IMR-90 (cell line): ENCODE measurements around the gene RAPGEF2. TPM values are rescaled to one million over a fixed set of nuclear protein-coding genes. Genes with fewer than 3 reads are reported as not detected.

Source experiments
- ATAC-seq: fragments of 200-7000 bp; cut with Tn5 transposase; 2 replicates; pipeline ENCODE4 v1.9.1; 2020; ENCODE audit warnings: low read depth, mild to moderate bottlenecking, moderate library complexity
- BruUV-seq: library from RNA; stranded (reverse); fragments of 400-500 nt; replicated peaks from 2 replicates; lab custom pipeline; 2021; lab: Mats Ljungman, UMichigan
- CTCF ChIA-PET: fragments of 300-600 bp; formaldehyde crosslinking; extraction: SDS; loops from one replicate; lab custom pipeline; 2021; ENCODE audit warnings: antibody characterized with exemption; lab: Yijun Ruan, JAX
- POLR2A ChIA-PET: fragments of 300-600 bp; sonication (Branson Sonifier 250); formaldehyde crosslinking; loops from one replicate; lab custom pipeline; 2022; ENCODE audit warnings: antibody characterized with exemption; ENCODE audit not compliant: unreplicated experiment; lab: Charles Lee
- DNase-seq: peaks from one replicate; pipeline ENCODE4 v3.0.0; 2013
- H2AFZ ChIP-seq: replicated peaks from 2 replicates; pipeline ENCODE3; 2013; ENCODE audit warnings: low read length, mild to moderate bottlenecking; ENCODE audit not compliant: poor library complexity
- H2AK5ac ChIP-seq: 2 replicates; pipeline ENCODE4 v1.6.1; 2013; ENCODE audit warnings: low read depth, low read length, inconsistent platforms
- H2AK9ac ChIP-seq: replicated peaks from 2 replicates; pipeline ENCODE3; 2013; ENCODE audit warnings: mild to moderate bottlenecking, low read depth, low read length, moderate library complexity; ENCODE audit not compliant: poor library complexity
- H2BK120ac ChIP-seq: 2 replicates; pipeline ENCODE4 v1.6.1; 2013; ENCODE audit warnings: low read depth, low read length, inconsistent platforms
- H2BK15ac ChIP-seq: 3 replicates; pipeline ENCODE4 v1.6.1; 2013; ENCODE audit warnings: low read depth, low read length, inconsistent platforms
- H2BK20ac ChIP-seq: 2 replicates; pipeline ENCODE4 v1.6.1; 2013; ENCODE audit warnings: low read depth, mild to moderate bottlenecking, inconsistent platforms, low read length, moderate library complexity
- H2BK5ac ChIP-seq: 2 replicates; pipeline ENCODE4 v1.6.1; 2013; ENCODE audit warnings: mild to moderate bottlenecking, low read depth, low read length, inconsistent platforms; ENCODE audit not compliant: poor library complexity, severe bottlenecking
- H3K14ac ChIP-seq: replicated peaks from 2 replicates; pipeline ENCODE4 v1.6.1; 2013; ENCODE audit warnings: low read depth, low read length, inconsistent platforms
- H3K18ac ChIP-seq: 2 replicates; pipeline ENCODE4 v1.6.1; 2013; ENCODE audit warnings: low read depth, low read length, control low read depth
- H3K23ac ChIP-seq: 2 replicates; pipeline ENCODE4 v1.6.1; 2013; ENCODE audit warnings: low read depth, low read length, inconsistent platforms
- H3K27ac ChIP-seq: 2 replicates; pipeline ENCODE4 v1.5.1; 2013; ENCODE audit warnings: mild to moderate bottlenecking, control low read depth, low read length; ENCODE audit not compliant: insufficient read depth
- H3K27me3 ChIP-seq: 2 replicates; pipeline ENCODE4 v1.6.1; 2013; ENCODE audit warnings: low read length; ENCODE audit not compliant: control insufficient read depth, insufficient read depth
- H3K36me3 ChIP-seq: 2 replicates; pipeline ENCODE4 v1.6.1; 2013; ENCODE audit warnings: low read length, mixed read lengths; ENCODE audit not compliant: control insufficient read depth, insufficient read depth
- H3K4ac ChIP-seq: 2 replicates; pipeline ENCODE4 v1.6.1; 2013; ENCODE audit warnings: low read depth, low read length, inconsistent platforms
- H3K4me1 ChIP-seq: 2 replicates; pipeline ENCODE4 v1.6.1; 2013; ENCODE audit warnings: low read length, mixed read lengths; ENCODE audit not compliant: control insufficient read depth, insufficient read depth
- H3K4me2 ChIP-seq: 2 replicates; pipeline ENCODE4 v1.6.1; 2013; ENCODE audit warnings: low read depth, mild to moderate bottlenecking, control low read depth, low read length, moderate library complexity
- H3K4me3 ChIP-seq: 2 replicates; pipeline ENCODE4 v1.5.1; 2013; ENCODE audit warnings: low read depth, mild to moderate bottlenecking, control low read depth, low read length, moderate library complexity; ENCODE audit not compliant: insufficient read depth
- H3K56ac ChIP-seq: 2 replicates; pipeline ENCODE4 v1.6.1; 2013; ENCODE audit warnings: low read length, inconsistent platforms; ENCODE audit not compliant: insufficient read depth; ENCODE audit errors: extremely low read depth
- H3K79me1 ChIP-seq, 2 experiments: 2 replicates each; pipeline ENCODE4 v1.6.1; 2013; ENCODE audit warnings: low read length in 2 of 2, inconsistent platforms in 1 of 2, low read depth in 1 of 2
- H3K9ac ChIP-seq: 2 replicates; pipeline ENCODE4 v1.6.1; 2013; ENCODE audit warnings: low read depth, low read length, control low read depth
- H3K9me1 ChIP-seq: 2 replicates; pipeline ENCODE4 v1.6.1; 2013; ENCODE audit warnings: low read length, inconsistent platforms; ENCODE audit not compliant: insufficient read depth
- H3K9me3 ChIP-seq: 2 replicates; pipeline ENCODE4 v1.6.1; 2013; ENCODE audit warnings: low read length; ENCODE audit not compliant: control insufficient read depth, insufficient read depth
- H4K20me1 ChIP-seq: 2 replicates; pipeline ENCODE4 v1.6.1; 2013; ENCODE audit warnings: low read length, inconsistent platforms; ENCODE audit not compliant: insufficient read depth
- H4K5ac ChIP-seq: 2 replicates; pipeline ENCODE4 v1.6.1; 2013; ENCODE audit warnings: mild to moderate bottlenecking, low read depth, low read length, control low read depth
- H4K8ac ChIP-seq, 2 experiments: 2 replicates each; pipeline ENCODE4 v1.6.1; 2013; ENCODE audit warnings: low read depth in 2 of 2, low read length in 2 of 2, control low read depth in 1 of 2, inconsistent platforms in 1 of 2
- H4K91ac ChIP-seq: 2 replicates; pipeline ENCODE4 v1.6.1; 2013; ENCODE audit warnings: low read depth, low read length, inconsistent platforms; ENCODE audit not compliant: insufficient read depth
- BHLHE40 ChIP-seq: fragments of 150-350 bp; IDR thresholded peaks from 2 replicates; pipeline ENCODE4 v1.6.1; 2016; ENCODE audit warnings: mild to moderate bottlenecking, low read depth, low read length
- CEBPB ChIP-seq: IDR thresholded peaks from 2 replicates; pipeline ENCODE4 v1.6.1; 2012; ENCODE audit warnings: low read depth, low read length, improper control_type of control experiment
- CHD1 ChIP-seq: IDR thresholded peaks from 2 replicates; pipeline ENCODE4 v1.6.1; 2012; ENCODE audit warnings: low read depth, low read length, improper control_type of control experiment
- FOS ChIP-seq: fragments of 150-350 bp; IDR thresholded peaks from 2 replicates; pipeline ENCODE4 v1.6.1; 2016; ENCODE audit warnings: low read depth, low read length
- MAFK ChIP-seq: IDR thresholded peaks from 2 replicates; pipeline ENCODE4 v1.6.1; 2012; ENCODE audit warnings: low read depth, low read length, improper control_type of control experiment
- MAZ ChIP-seq: IDR thresholded peaks from 2 replicates; pipeline ENCODE4 v1.6.1; 2012; ENCODE audit warnings: low read depth, mild to moderate bottlenecking, low read length, improper control_type of control experiment, moderate library complexity, borderline replicate concordance
- MXI1 ChIP-seq: IDR thresholded peaks from 2 replicates; pipeline ENCODE4 v1.6.1; 2012; ENCODE audit warnings: low read depth, mild to moderate bottlenecking, low read length, moderate library complexity, borderline replicate concordance
- NFE2L2 ChIP-seq: fragments of 150-350 bp; IDR thresholded peaks from 2 replicates; pipeline ENCODE4 v1.6.1; 2016; ENCODE audit warnings: low read depth, mild to moderate bottlenecking, low read length
- POLR2A ChIP-seq: IDR thresholded peaks from 2 replicates; pipeline ENCODE4 v1.6.1; 2012; ENCODE audit warnings: mild to moderate bottlenecking, low read depth, low read length
- RAD21 ChIP-seq: IDR thresholded peaks from 2 replicates; pipeline ENCODE4 v1.6.1; 2012; ENCODE audit warnings: low read length, improper control_type of control experiment
- RCOR1 ChIP-seq: IDR thresholded peaks from 2 replicates; pipeline ENCODE4 v1.6.1; 2012; ENCODE audit warnings: mild to moderate bottlenecking, low read length, improper control_type of control experiment; ENCODE audit not compliant: insufficient replicate concordance
- RFX5 ChIP-seq: IDR thresholded peaks from 2 replicates; pipeline ENCODE4 v1.8.0; 2012; ENCODE audit warnings: low read depth, mild to moderate bottlenecking, low read length, moderate library complexity
- SMC3 ChIP-seq: fragments of 150-350 bp; IDR thresholded peaks from 2 replicates; pipeline ENCODE4 v1.6.1; 2016; ENCODE audit warnings: low read depth, mild to moderate bottlenecking, antibody characterized with exemption, low read length, moderate library complexity
- USF2 ChIP-seq: fragments of 150-350 bp; IDR thresholded peaks from 2 replicates; pipeline ENCODE4 v1.6.1; 2017; ENCODE audit warnings: mild to moderate bottlenecking, antibody characterized with exemption, low read length, low read depth
- WGBS, 2 experiments: methylation state at CpG; one replicate each; pipeline versions ENCODE4 v1.1.5 to v1.1.7; 2013; ENCODE audit warnings: missing lambda C conversion rate in 2 of 2; ENCODE audit not compliant: insufficient read length in 1 of 2; ENCODE audit errors: extremely low coverage in 2 of 2; 5-methylcytosine and 5-hydroxymethylcytosine counted together
- dilution Hi-C: fragments of 300-500 bp; cut with HindIII; formaldehyde crosslinking; loops from one replicate; pipeline ENCODE4 v1.14.3; 2018; ENCODE audit warnings: low sequenced_read_pairs; ENCODE audit not compliant: unreplicated experiment
- in situ Hi-C: fragments of 300-500 bp; cut with MboI; formaldehyde crosslinking; loops from 3 replicates; pipeline ENCODE4 v1.14.3; 2019; ENCODE audit warnings: low sequenced_read_pairs, inconsistent platforms, mixed read lengths
- intact Hi-C: fragments of 100-400 bp; cut with micrococcal nuclease; formaldehyde crosslinking; loops from 2 replicates; pipeline ENCODE4 v1.10.0; 2022
- polyA plus RNA-seq, 3 experiments: library from polyadenylated mRNA; depleted of rRNA; stranded (reverse); fragments of >200 nt; gene quantifications; 2 replicates each; pipeline ENCODE4 v1.2.3, GENCODE V29; 2012; ENCODE audit warnings: low replicate concordance in 1 of 3
- total RNA-seq: library from RNA; depleted of rRNA; stranded (reverse); fragments of >200 nt; gene quantifications from 2 replicates; pipeline ENCODE4 v1.2.3, GENCODE V29; 2012
- TF ChIP-seq, protein P1 (sequence below): fragments of 150-350 bp; IDR thresholded peaks from 2 replicates; pipeline ENCODE4 v1.6.1; 2016; ENCODE audit warnings: low read depth, mild to moderate bottlenecking, low read length, moderate library complexity, borderline replicate concordance

The RAPGEF2 gene
- total and polyA plus RNA-seq, 2 of the 4 experiments (the other 2 are of a cell fraction) = 27.6 to 109 TPM

DNA sequence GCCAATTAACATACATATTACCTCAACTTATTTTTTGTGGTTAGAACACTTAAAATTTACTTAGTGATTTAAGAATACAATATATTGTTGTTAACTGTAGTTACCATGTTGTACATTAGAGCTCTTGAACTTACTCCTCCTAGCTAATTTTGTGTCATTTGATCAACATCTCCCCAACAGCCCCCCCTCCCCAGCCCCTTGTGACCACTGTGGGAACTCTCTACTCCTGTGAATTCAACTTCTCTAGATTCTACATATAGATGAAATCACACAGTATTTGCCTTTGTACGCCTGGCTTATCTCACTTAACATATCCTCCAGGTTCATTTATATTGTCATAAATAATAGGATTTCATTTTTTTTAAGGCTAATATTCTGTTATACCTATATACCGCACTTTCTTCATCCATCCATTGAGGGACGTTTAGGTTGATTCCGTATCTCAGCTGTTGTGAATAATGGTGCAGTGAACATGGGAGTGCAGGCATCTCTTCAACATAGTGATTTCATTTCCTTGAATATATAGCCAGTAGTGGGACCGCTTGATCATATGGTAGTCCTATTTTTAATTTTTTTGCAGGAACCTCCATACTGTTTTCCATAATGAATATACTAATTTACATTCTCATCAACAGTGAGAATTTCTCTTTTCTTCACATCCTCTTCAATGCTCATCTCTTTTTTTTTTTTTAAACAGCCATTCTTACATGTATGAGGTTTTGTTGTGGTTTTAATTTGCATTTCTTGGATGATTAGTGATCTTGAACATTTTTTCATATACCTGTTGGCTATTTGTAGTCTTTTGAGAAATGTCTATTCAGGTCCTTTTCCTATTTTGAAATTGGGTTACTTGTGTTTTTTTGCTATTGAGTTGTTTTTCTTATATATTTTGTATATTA is 66.8 kb downstream of the RAPGEF2 start:
- Histone ChIP-seq H3K4me1 (peaks cover under 1% of the 10 kb centered on the region), H2AK5ac (no peak overlapping the region), H3K14ac (no peak overlapping the region), H3K56ac (no peak overlapping the region), H3K4ac (no peak overlapping the region), H4K5ac (no peak overlapping the region), H2BK120ac (no peak overlapping the region), H2BK15ac (no peak overlapping the region), H3K4me3 (no peak overlapping the region), H2BK20ac (no peak overlapping the region), H3K4me2 (no peak overlapping the region), H4K91ac (no peak overlapping the region), H3K9me3 (no peaks in the 10 kb centered on the region), H2AK9ac (no peak overlapping the region), H3K27ac (no peak overlapping the region), H3K9me1 (peaks cover 1% of the 10 kb centered on the region; the same call in 1 of the 2 replicates), H3K27me3 (no peaks in the 10 kb centered on the region), H3K18ac (no peak overlapping the region), H4K20me1 (peaks cover 7% of the 10 kb centered on the region; the same call in 1 of the 2 replicates), H3K23ac (no peak overlapping the region), H3K36me3 (no peaks in the 10 kb centered on the region), H2BK5ac (no peak overlapping the region), H3K79me1 (peaks cover 12 to 31% of the 10 kb centered on the region in 2 experiments; a peak in 3 of 4 replicates), H2AFZ (no peak overlapping the region), H4K8ac (no peak overlapping the region), H3K9ac (no peak overlapping the region)
- dilution Hi-C loops (no loop called here), intact Hi-C loops (no loop called here), in situ Hi-C loops (no loop called here)
- ChIA-PET POLR2A (no interaction called here), CTCF (no interaction called here)
- DNase-seq (no peak), ATAC-seq (no peak)
- WGBS, 2 experiments = no CpG with 5 or more reads among the region's 5 CpGs
- BruUV-seq = no TSS peak
- no peak for TF ChIP-seq MAFK
- TF ChIP-seq USF2 = no peak
- TF ChIP-seq SMC3 = no peak
- TF ChIP-seq CHD1 = no peak
- no peak for TF ChIP-seq RFX5
- no peak for TF ChIP-seq NFE2L2
- TF ChIP-seq FOS = no peak
- no peak for TF ChIP-seq MAZ
- TF ChIP-seq RAD21 = no peak
- TF ChIP-seq, protein P1, sequence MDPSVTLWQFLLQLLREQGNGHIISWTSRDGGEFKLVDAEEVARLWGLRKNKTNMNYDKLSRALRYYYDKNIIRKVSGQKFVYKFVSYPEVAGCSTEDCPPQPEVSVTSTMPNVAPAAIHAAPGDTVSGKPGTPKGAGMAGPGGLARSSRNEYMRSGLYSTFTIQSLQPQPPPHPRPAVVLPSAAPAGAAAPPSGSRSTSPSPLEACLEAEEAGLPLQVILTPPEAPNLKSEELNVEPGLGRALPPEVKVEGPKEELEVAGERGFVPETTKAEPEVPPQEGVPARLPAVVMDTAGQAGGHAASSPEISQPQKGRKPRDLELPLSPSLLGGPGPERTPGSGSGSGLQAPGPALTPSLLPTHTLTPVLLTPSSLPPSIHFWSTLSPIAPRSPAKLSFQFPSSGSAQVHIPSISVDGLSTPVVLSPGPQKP = no peak
- TF ChIP-seq MXI1 = no peak
- no peak for TF ChIP-seq POLR2A
- no peak for TF ChIP-seq BHLHE40
- TF ChIP-seq RCOR1 = no peak
- no peak for TF ChIP-seq CEBPB
